GM06990 (cell line): Measurements from ENCODE around the gene TRAF3IP1.

Experiments
- DNase-seq: peaks from one replicate; pipeline ENCODE4 v3.0.0-alpha.2; 2011; ENCODE audit not compliant: insufficient read length; ENCODE audit errors: extremely low read depth
- H3K27me3 ChIP-seq: replicated peaks from 2 replicates; pipeline ENCODE4 v1.6.0; 2011; ENCODE audit warnings: low read length; ENCODE audit not compliant: control insufficient read depth, insufficient read depth
- H3K36me3 ChIP-seq: 2 replicates; pipeline ENCODE4 v1.5.1; 2011; ENCODE audit warnings: low read length; ENCODE audit not compliant: control insufficient read depth, insufficient read depth
- H3K4me3 ChIP-seq: replicated peaks from 2 replicates; pipeline ENCODE4 v1.5.1; 2011; ENCODE audit warnings: low read depth, mild to moderate bottlenecking, control low read depth, low read length
- CTCF ChIP-seq: IDR thresholded peaks from 2 replicates; pipeline ENCODE4 v1.5.1; 2011; ENCODE audit warnings: low read length, control low read depth, mild to moderate bottlenecking, inconsistent platforms; ENCODE audit not compliant: insufficient read depth, poor library complexity, severe bottlenecking

The TRAF3IP1 gene

GRCh38 chr2:238412067-238412767 lies 91.9 kb downstream of the TRAF3IP1 start:
- no peak for DNase-seq
- Histone ChIP-seq H3K36me3 (no peaks in the 10 kb centered on the region), H3K27me3 (no peaks in the 10 kb centered on the region), H3K4me3 (no peak overlapping the region)
- TF ChIP-seq CTCF, result no peak

GRCh38 chr2:238413368-238413767 lies 93.0 kb downstream of the TRAF3IP1 start:
- no peak overlapping the region for H3K4me3 ChIP-seq
- TF ChIP-seq CTCF, result no peak
- H3K27me3 ChIP-seq, result no peaks in the 10 kb centered on the region
- no peaks in the 10 kb centered on the region for H3K36me3 ChIP-seq
- no peak for DNase-seq

- Histone ChIP-seq H3K36me3 (no peaks in the 10 kb centered on the region), H3K27me3 (no peaks in the 10 kb centered on the region), H3K4me3 (no peak overlapping the region)
- TF ChIP-seq CTCF, result no peak
- no peak for DNase-seq
These were observed 94.9 kb downstream of the TRAF3IP1 start for GRCh38 chr2:238415036-238415764.

GRCh38 chr2:238415893-238416292 lies 95.6 kb downstream of the TRAF3IP1 start:
- H3K36me3 ChIP-seq, result no peaks in the 10 kb centered on the region
- H3K27me3 ChIP-seq, result no peaks in the 10 kb centered on the region
- no peak for DNase-seq
- H3K4me3 ChIP-seq, result no peak overlapping the region
- no peak for TF ChIP-seq CTCF

- H3K4me3 ChIP-seq, result no peak overlapping the region
- no peaks in the 10 kb centered on the region for H3K36me3 ChIP-seq
- TF ChIP-seq CTCF, result no peak
- DNase-seq, result no peak
- H3K27me3 ChIP-seq, result no peaks in the 10 kb centered on the region
These were observed 98.1 kb downstream of the TRAF3IP1 start for GRCh38 chr2:238418196-238418998.
